ENCODE measurements around the gene STPG2.
"Not testable (repeated sequence)": the region's sequence is repeated elsewhere in the genome, so short reads cannot be mapped to it uniquely, and the experiment has no call there.

STPG2 gene

DNA sequence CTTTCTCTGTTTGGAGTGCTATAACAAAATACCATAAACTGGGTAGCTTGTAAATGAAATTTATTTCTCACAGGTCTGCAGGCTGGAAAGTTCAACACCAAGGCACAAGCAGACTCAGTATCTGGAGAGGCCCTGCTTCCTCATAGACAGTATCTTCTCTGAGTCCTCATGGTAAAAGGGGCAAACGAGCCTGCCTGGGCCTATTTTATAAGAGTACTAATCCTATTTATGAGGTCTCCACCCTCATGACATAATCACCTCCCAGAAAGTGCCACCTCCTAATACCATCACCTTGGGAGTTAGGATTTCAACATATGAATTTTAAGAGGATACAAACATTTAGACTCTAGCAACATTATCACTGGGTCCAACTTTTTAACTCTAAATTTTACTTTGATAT lies 200.3 kb downstream of the STPG2 start:
- DNase-seq (ENCODE audit: low read depth), result no peak

DNA sequence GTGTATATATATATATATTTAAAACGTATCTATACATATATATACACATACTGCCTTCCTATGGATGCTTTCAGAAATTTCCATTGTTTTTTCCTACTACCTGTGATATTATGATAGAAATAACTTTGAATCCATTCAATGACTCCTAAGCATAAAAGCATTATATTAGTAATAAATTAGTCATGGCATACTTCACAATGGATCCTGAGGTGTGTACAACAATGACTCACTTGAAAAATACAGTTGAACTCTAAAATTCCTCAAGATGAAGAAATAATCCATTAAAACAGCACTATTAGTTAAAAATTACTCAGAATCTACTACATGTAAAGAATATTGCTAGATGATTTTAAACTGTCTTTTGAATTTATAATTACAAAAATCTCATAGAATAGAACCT lies 201.1 kb downstream of the STPG2 start:
- DNase-seq (ENCODE audit: low read depth), result no peak

DNA sequence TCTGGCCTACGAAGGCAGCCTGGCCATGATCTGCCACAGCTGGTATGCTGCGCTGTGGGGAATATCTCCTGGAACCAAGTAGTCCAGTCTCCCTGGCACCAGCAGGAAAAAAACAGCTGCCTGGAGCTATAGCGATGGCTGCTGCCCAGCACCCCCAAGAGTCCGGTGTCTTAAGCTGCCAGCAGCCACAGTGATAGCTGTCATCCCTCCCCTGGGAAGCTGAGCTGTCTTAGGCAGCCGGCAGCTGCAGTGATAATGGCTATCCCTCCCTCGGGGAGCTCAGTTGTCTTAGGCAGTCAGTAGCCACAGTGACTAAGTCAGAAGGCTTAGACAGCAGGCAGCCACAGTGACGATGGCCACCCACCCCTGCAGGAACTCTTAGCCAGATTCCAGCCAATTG lies 205.1 kb downstream of the STPG2 start:
- no peak for DNase-seq (ENCODE audit: low read depth)

DNA sequence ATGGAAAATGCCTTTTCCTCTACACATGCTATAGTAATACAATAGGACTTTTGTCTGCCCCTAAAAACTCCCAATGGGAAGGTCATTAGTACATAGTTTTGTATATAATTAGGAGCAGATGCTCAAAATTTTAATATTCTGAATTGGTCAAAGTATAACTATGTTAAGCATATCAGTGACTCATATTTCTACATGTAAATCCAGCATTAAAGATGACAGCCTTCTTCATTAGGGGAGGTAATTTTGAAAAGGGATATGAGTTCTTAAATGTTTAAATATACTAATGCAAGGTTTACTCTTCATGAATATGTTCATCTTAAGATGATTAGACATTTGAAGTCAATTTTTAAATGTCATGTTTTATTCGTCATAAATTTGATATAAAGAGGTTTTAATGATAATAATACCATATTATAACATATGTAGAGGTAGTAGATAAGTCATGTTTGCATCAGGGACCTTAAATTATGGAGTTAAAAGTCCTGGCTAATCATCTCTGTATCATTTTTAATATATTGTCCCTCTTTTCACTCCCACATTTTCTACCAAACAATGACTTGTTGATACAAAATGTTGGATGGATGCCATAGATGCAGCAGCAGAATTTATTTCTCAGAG lies 218.8 kb downstream of the STPG2 start:
- DNase-seq (ENCODE audit: low read depth), result no peak

DNA sequence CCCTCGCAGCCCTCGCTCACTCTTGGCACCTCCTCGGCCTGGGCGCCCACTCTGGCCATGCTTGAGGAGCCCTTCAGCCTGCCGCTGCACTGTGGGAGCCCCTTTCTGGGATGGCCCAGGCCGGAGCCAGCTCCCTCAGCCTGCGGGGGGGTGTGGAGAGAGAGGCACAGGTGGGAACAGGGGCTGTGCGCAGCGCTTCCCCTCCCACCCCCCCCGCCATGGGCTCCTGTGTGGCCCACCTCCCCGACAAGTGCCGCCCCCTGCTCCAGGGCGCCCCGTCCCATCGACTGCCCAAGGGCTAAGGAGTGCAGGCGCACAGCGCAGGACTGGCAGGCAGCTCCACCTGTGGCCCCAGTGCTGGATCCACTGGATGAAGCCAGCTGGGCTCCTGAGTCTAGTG lies 220.2 kb downstream of the STPG2 start:
- DNase-seq (ENCODE audit: low read depth), result no peak

DNA sequence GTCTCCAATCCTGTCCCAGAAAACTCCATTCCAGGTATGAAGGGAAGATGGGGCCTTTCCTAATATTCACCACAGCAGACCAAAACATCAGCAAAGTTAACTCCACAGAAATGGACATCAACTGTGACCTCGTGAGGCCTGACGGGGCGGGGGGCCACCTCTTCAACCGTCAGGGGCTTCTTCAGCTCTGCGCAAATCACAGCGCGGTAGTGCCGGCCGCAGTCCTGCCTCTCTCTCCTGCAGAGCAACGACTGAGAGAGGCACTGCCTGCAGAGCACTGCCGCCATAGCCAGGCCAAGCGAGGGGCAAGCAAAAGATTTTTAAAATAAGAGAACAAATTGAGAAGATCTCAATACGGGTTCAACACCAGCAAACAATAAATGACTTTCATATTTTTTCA lies 226.2 kb downstream of the STPG2 start:
- DNase-seq (ENCODE audit: low read depth), result no peak

DNA sequence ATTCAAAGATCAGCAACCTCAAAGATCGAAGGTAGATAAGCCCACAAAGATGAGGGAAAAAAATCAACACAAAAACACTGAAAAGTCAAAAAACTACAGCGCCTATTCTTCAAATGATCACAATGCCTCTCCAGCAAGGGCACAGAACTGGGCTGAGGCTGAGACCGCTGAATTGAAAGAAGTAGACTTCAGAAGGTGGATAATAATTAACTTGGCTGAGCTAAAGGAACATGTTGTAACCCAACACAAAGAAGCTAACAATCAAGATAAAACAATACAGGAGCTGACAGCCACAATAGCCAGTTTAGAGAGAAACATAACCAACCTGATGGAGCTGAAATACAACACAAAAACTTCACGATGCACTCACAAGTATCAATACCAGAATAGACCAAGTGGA lies 231.1 kb downstream of the STPG2 start:
- no peak for DNase-seq (ENCODE audit: low read depth)

DNA sequence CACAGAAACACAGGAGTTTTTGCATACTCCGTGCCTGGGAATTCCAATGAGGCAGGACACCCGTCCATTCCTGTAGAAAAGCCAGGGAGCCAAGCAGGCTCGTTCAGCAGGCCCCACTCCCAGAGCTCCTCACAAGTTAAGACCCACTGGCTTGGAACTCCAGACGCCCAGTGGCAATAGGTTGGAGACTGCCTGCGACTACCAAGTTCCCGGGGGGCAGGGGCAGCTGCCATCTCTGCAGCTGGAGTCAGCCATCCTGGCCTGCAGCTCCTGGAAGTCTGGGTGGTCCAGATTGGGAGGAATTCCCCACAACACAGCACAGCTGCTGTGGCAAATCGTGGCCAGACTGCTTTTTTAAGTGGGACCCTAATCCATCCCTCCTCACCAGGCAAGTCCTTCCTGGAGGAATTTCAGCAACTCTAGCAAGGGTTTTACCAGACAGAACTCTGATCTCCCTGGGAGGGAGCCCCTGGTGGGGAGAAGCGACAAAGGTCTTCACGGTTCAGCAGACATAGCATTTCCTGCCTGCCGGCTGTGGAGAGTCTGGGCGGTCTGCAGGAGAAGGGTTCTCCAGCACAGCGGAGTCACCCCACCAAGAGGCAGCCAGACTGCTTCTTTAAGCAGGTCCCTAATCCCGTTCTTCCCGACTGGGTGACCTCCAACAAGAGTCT lies 231.9 kb downstream of the STPG2 start:
- DNase-seq (ENCODE audit: low read depth), result no peak

DNA sequence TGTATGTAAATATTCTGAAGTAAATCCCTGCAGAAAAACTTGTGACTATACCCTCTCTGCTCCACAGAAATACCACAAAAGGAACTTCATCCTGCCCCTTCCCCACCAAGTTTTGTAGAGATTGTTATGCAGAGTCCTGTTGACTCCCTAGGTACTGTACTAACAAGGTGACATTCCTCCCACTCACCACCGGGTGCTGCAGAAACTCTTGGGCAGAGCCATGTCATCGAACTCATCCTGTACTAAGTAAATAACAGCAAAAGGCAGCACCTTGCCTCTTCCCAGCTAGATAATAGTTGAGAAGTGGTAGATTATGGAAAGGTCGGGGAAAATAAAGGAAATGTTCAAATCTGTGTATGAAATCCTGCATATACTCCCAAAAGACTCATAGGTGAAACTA lies 233.3 kb downstream of the STPG2 start:
- DNase-seq (ENCODE audit: low read depth), result no peak

DNA sequence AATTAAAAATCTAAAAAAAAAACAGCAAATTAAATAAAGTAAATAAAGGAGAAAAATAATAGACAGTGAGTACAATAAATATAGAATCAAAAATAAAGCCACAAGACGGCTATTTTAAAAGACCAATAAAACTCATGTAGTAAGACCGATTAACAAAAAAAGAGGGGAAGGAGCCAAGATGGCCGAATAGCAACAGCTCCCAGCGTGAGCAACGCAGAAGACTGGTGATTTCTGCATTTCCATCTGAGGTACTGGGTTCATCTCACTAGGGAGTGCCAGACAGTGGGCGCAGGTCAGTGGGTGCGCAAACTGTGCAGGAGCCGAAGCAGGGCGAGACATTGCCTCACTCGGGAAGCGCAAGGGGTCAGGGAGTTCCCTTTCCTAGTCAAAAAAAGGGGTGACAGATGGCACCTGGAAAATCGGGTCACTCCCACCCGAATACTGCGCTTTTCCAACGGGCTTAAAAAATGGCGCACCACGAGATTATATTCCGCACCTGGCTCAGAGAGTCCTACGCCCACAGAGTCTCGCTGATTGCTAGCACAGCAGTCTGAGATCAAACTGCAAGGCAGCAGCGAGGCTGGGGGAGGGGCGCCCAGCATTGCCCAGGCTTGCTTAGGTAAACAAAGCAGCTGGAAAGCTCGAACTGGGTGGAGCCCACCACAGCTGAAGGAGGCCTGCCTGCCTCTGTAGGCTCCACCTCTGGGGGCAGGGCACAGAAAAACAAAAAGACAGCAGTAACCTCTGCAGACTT lies 239.7 kb downstream of the STPG2 start:
- DNase-seq (ENCODE audit: low read depth), result not testable (repeated sequence)

DNA sequence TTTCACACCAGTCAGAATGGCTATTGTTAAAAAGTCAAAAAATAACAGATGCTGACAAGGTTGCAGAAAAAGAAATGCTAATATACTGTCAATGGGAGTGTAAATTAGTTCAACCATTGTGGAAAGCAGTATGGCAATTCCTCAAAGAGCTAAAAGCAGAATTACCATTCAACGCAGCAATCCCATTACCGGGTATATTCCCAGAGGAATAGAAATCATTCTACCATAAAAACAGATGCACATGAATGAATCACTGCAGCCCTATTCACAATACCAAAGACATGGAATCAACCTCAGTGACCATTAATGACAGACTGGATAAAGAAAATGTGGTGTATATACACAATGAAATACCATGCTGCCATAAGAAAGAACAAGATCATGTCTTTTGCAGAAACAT lies 243.0 kb downstream of the STPG2 start:
- no peak for DNase-seq (ENCODE audit: low read depth)

DNA sequence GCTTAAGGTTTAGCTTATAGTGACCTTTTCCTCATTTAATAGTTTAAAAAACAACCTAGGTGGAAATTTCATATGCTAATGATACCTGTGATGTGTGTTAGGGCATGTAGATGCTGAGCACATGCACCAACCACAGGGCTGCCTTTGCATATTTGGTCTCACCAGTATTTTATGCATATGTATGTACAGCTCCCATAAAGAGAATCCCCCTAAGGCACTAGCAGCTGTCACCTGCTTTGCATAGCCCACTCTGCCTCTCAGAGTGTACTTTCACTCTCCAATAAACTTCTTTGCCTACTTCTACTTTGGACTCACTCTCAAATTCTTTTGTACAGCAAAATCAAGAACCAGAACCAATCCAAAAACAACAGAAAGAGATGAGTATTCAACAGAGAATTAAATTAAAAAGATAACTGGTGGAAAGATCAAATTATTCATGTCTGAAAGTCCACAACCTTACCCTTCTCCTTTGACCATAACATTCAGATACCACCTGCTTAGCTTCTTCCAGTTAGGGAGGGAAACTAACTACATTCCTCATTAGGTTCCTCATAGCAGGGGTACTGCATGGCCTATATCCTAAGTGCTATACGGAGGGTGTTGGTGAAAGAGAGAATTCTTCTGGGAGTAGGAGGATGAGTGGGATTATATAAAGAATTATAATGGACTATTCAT lies 250.5 kb downstream of the STPG2 start:
- no peak for DNase-seq (ENCODE audit: low read depth)

DNA sequence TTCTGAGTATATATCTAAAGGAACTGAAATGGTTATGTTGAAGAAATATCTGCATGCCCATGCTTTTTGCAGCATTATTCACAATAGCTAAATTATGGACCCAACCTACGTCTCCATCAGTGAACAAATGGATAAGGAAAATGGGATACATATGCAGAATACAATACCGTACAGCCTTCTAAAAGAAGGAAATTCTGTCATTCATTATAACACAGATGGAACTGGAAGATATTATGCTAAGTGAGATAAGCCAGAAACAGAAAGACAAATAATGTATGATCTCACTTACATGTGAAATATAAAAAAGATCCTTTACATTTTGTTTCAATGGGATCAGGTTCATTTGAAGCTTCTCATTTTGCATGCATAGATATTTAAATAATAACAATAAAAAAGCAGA lies 263.3 kb downstream of the STPG2 start:
- DNase-seq (ENCODE audit: low read depth), result no peak

DNA sequence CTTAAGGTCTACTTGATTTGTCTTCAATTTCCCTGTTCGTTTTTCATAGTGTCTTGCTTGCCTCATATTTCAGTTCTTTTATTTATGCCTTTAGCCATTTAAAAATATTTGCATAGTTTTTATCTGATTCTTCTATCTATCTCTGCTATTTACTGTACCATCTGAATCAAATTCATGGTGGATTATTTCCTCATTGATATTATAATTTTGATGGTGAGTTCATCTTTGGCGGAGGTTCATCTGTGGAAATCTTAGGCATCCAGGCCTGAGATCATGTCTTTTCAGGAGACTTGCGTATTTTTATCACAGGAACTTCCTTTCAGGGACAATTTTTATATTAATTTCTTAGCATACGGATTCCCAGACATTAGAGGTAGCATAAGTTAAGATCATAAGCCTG lies 275.2 kb downstream of the STPG2 start:
- no peak for DNase-seq (ENCODE audit: low read depth)

DNA sequence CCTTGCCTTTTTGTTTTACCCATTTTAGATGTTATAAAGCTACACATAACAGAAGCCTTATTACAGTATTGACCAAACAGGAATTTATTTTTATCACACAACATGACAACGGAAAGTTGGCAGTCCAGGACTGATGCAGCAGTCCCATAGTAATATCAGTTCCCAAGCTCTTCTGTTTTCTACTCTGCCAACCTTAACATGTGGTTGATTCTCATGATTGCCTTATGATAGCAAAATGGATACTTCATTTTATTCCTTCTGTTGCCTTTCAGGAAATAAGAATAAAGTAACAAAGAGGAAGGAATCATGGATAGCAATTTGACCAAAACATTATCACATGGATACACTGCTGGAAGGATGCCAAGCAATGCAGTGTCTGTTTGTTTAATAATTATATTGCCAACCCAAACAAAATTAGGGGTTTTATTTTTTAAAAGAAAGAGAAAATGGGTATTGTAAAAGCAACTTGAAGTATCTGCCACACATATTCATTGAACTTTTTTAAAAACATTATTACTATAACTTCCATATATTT lies 275.7 kb downstream of the STPG2 start:
- DNase-seq (ENCODE audit: low read depth), result no peak

DNA sequence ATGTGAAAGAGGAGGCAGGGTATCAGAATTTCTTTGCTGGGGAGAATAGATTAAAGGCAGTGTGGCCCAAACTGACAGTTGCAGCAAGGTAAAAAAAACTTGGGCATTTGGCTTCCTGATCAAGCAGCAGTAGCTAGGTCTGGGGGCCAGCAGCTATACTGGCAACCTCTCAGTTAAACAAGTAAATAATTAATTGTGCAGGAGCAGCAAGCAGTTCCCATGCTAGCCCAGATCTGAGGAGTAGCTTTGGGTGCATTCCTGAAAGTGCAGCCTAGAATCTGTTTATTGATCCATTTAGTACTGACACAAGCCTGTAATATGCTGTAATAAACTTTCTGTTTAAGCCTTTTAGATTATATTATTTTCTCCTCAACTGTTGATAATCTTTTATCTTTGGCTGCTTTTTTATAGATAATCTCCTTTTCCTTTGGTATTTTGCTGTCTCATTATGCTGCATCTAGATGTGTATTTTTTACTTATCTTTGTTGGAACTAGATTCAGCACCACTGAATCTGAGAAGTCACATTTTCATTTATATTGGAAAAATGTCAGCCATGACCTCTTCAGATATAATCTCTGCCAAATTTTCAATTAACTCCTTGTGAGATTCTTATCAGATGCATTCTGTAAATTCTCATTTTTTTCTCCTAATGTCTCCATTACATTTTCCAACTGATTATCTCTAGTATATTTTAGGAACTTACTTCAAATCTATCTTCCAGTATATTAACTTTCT lies 276.3 kb downstream of the STPG2 start:
- DNase-seq (ENCODE audit: low read depth), result no peak

DNA sequence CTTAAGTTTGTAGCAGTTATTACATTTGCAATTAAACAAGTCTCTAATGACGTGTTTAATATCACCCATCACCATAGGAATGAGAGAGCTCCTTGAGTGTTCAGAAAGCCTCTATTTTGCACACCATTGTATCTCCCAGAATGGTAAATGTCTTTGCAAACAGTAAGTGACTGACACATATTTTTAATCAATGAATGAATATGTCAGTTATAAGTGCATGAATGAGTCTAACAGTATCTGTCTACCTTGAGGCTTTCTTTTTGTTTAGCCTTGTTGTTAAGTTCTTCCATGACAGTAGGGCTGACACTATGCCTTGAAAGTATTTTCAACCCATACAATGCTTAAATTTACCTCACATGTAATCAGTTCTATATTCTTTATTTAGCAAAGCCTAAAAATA lies 292.2 kb downstream of the STPG2 start:
- no peak for DNase-seq (ENCODE audit: low read depth)

DNA sequence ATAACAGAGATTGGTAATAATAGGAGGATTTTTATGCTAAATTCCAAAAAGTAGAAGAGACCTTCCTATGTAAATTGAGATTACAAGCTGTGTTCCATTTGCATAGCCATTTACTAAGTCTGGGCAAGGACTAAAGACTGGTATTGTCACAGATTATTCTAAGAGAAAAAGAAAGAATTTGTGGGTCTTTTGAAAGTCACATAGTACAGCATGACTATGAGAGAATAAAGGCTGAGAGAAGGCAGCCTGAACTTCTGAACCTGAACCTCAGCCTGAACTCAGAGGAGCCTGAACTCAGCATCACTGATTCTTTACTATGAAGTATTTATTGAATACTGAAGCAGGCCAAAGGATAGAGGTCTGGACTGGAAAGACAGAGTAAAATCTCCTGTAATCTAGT lies 297.5 kb downstream of the STPG2 start:
- DNase-seq (ENCODE audit: low read depth), result no peak

DNA sequence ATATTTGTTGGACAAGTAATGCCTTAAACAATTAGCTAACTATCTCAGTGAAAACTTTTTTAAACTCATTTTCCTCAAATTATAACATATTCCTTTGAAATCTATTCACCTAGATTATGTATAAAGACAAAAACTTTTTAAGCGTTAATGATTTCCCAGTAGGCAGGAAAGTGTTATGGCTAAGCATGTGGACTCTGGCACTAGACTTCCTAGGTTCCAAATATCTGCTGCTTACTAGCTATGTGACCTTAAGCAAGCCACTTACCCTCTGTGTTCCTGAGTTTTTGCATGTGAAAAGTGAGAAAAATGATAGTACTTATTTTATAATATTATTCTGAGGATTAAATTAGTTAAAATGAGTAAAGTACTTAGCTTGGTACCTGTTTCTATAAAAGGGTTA lies 301.8 kb downstream of the STPG2 start:
- DNase-seq (ENCODE audit: low read depth), result no peak

DNA sequence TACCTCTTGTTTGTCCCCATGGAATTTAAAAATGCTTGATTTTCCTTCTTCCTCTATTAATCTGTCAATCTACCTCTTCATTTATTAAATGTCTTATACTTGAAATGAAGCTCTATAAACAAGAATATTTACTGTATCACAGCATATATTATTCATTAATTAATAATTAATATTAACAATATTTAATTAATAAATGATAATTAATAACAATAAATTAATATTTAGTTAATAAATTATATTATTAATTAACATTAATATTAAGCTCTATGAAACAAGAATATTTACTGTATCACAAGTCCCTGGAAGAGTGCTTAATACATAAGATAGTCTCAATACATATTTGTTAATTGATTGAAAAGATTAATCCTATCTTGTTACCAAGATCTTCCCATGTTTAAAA lies 306.6 kb downstream of the STPG2 start:
- DNase-seq (ENCODE audit: low read depth), result no peak

DNA sequence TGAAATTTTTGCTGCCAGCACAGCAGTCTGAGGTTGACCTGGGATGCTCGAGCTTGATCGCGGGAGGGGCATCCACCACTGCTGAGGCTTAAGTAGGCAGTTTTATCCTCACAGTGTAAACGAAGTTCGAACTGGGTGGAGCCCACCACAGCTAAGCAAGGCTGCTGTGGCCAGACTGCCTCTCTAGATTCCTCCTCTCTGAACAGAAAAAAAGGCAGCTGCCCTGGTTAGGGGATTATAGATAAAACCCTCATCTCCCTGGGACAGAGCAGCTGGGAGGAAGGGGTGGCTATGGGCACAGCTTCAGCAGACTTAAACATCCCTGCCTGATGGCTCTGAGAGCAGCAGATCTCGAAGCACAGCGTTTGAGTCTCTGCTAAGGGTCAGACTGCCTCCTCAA lies 314.6 kb downstream of the STPG2 start:
- DNase-seq (ENCODE audit: low read depth), result no peak

DNA sequence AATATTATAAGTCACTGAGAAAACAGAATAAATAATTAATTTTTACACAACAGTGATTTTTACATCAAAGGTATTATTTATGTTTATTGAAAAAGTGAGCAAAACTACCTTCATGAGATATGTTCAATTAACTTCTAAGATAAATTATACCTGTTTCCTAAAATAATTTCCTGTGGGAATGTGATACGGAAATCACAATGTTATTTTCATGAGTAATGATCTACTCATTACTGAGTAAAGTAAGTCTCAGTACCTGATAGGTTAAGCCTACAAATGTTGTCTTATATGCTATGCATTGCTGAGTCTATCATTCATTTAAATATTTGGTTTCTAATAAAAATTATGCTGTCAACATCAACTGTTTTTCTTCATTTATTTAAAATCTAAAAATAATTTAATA lies 324.0 kb downstream of the STPG2 start:
- DNase-seq (ENCODE audit: low read depth), result no peak
